ENCODE data around the gene PER1. TPM values are rescaled to one million over a fixed set of nuclear protein-coding genes. Genes with fewer than 3 reads are reported as not detected.

PER1 gene
- total RNA-seq, 1 experiment from 2014 or later, result 25.0 TPM

DNA sequence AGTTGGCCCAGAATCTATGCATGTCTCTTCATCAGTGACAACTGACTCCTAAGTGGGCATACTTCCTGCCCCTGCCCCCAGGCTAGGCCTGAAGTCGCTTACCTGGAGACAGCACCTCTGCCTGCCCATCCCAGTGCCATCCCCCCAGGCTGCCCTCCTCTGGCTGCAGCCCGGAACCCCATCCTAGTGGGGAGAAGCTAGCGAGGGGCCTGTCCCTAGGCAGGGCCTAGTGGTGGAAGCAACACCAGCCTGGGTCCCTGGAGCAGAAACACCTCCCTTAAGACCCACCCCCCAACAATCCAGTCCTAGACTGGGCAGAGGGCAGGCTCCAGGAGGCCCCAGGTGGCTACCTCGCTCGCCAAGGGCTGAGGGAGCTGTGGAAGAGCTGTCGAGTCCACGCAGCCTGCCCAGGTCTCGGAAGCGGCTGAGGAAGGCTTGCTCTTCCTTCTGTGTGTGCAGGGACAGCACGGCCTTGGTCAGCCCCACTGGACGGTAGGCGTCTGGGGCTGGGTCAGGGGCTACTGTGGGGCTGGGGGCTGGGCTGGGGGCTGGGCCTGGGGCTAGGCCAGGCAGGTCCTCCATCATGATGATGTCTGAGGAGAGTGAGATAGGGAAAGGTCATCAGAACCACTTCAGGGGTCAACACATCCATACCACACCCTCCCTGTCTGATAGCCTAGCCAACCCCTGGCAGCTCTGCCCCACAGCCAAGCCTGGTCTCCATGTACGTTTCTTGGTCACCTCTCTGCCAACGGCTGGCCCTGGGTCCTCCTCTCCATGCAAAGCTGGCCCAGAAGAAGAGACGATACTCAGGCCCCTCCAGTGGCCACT, 7.6 kb downstream of the PER1 start:
- TF ChIP-seq, protein P1, sequence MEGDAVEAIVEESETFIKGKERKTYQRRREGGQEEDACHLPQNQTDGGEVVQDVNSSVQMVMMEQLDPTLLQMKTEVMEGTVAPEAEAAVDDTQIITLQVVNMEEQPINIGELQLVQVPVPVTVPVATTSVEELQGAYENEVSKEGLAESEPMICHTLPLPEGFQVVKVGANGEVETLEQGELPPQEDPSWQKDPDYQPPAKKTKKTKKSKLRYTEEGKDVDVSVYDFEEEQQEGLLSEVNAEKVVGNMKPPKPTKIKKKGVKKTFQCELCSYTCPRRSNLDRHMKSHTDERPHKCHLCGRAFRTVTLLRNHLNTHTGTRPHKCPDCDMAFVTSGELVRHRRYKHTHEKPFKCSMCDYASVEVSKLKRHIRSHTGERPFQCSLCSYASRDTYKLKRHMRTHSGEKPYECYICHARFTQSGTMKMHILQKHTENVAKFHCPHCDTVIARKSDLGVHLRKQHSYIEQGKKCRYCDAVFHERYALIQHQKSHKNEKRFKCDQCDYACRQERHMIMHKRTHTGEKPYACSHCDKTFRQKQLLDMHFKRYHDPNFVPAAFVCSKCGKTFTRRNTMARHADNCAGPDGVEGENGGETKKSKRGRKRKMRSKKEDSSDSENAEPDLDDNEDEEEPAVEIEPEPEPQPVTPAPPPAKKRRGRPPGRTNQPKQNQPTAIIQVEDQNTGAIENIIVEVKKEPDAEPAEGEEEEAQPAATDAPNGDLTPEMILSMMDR (conservative IDR thresholded peaks at IDR 0.05; ENCODE audit: low read depth, low read length), result no peak
- TF ChIP-seq EZH2phosphoT487 (IDR thresholded peaks at IDR 0.05; ENCODE audit: borderline replicate concordance, low read length), result no peak
- TF ChIP-seq EZH2 (IDR thresholded peaks at IDR 0.05; ENCODE audit: low read length, unreplicated experiment), result no peak
- no peaks in the 10 kb centered on the region for H3K9me3 ChIP-seq (ENCODE audit: low read length)
- DNase-seq (no peak), ATAC-seq (no peak)
- H3K4me3 ChIP-seq (ENCODE audit: low read length), result no peak overlapping the region
- H3K27me3 ChIP-seq (ENCODE audit: low read length), result no peaks in the 10 kb centered on the region
- CTCF ChIA-PET, result no interaction called here
- no peaks in the 10 kb centered on the region for H3F3A ChIP-seq (ENCODE audit: low read length, unreplicated experiment)
- POLR2A ChIA-PET (ENCODE audit: unreplicated experiment), result no interaction called here
- H3K27ac ChIP-seq (ENCODE audit: low read length), result no peak overlapping the region
- no peak overlapping the region for H3K9ac ChIP-seq (ENCODE audit: low read length)
- H3K9me2 ChIP-seq (replicated peaks; ENCODE audit: low read length), result no peaks in the 10 kb centered on the region
- intact Hi-C loops (cut with micrococcal nuclease), result no loop called here
- H3K4me2 ChIP-seq (ENCODE audit: low read length), result no peak overlapping the region
- H3K79me2 ChIP-seq (ENCODE audit: low read length), result no peaks in the 10 kb centered on the region
- no TSS peak for BruUV-seq (replicated peaks)
- H3K4me1 ChIP-seq (ENCODE audit: insufficient read depth, low read length), result no peaks in the 10 kb centered on the region
- no peak overlapping the region for H2AFZ ChIP-seq (ENCODE audit: low read length)
- H3K36me3 ChIP-seq (ENCODE audit: low read depth, low read length), result peaks cover 4% of the 10 kb centered on the region; the same call in 1 of the 2 replicates
- no peaks in the 10 kb centered on the region for H4K20me1 ChIP-seq (ENCODE audit: low read length)

DNA sequence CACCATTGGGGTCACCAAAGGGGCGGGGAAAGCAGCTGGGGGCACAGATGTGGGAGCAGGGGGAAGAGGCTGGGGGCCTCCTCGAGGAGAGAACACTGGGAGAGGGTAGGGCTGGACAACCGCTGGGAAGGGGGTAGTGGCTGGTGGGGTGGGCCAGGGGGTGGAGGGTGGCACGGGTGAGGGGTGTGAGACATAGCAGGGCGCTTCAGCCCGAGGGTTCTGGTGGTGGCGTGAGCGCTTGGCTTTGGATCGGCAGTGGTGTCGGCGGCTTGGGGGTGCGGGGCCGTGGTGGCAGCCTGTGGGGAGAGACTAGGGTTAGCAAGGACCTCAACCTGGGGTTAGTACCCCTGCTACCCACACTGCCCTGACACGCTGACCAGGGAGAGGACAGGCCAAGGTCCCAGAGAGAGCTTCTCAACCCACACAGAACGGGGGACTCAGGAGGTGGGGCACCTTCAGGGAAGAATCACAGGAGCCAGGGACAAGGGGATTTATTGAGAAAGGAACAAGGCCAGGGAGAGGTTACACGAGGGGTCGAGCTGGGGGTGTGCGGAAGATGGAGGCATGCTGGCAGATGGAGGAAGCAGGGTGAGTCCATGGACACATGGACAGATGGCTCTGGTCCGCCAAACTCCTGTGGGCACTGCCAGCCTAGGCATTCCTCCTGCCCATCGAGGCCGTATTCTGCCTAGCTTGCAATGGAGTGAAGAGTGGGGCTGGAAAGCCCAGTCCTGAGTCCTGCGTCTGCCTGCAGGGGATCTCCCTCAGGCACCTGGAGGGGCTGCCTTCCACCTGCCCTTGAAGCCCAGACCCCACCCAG, 8.4 kb downstream of the PER1 start:
- Histone ChIP-seq H3F3A (ENCODE audit: low read length, unreplicated experiment) (no peaks in the 10 kb centered on the region), H3K36me3 (ENCODE audit: low read depth, low read length) (no peaks in the 10 kb centered on the region), H3K9me3 (ENCODE audit: low read length) (no peaks in the 10 kb centered on the region), H3K9ac (ENCODE audit: low read length) (no peak overlapping the region), H3K4me3 (ENCODE audit: low read length) (no peak overlapping the region), H3K4me1 (ENCODE audit: insufficient read depth, low read length) (no peaks in the 10 kb centered on the region), H4K20me1 (ENCODE audit: low read length) (no peaks in the 10 kb centered on the region), H3K9me2 (replicated peaks; ENCODE audit: low read length) (no peaks in the 10 kb centered on the region), H3K27ac (ENCODE audit: low read length) (no peak overlapping the region), H3K79me2 (ENCODE audit: low read length) (no peaks in the 10 kb centered on the region), H3K27me3 (ENCODE audit: low read length) (no peaks in the 10 kb centered on the region), H2AFZ (ENCODE audit: low read length) (no peak overlapping the region), H3K4me2 (ENCODE audit: low read length) (no peak overlapping the region)
- intact Hi-C loops (cut with micrococcal nuclease), result no loop called here
- BruUV-seq (replicated peaks), result no TSS peak
- CTCF ChIA-PET, result interaction anchor here (0.6 kb wide), 1 partner anchor 99 kb away, joined by 3 read pairs; no protein-coding TSS in a partner anchor
- ATAC-seq (no peak), DNase-seq (no peak)
- TF ChIP-seq EZH2phosphoT487 (IDR thresholded peaks at IDR 0.05; ENCODE audit: borderline replicate concordance, low read length), result no peak
- TF ChIP-seq EZH2 (IDR thresholded peaks at IDR 0.05; ENCODE audit: low read length, unreplicated experiment), result no peak
- TF ChIP-seq, protein P1 (conservative IDR thresholded peaks at IDR 0.05; ENCODE audit: low read depth, low read length), result no peak
- POLR2A ChIA-PET (ENCODE audit: unreplicated experiment), result no interaction called here
